Astrocyte of the cerebellum (primary cell): ENCODE results near the gene SYNE3.

Source experiments
- DNase-seq: peaks from one replicate; pipeline ENCODE4 v3.0.0-alpha.2; 2011; ENCODE audit warnings: low read depth
- H3K4me3 ChIP-seq: 2 replicates; pipeline ENCODE4 v1.5.1; 2011; ENCODE audit warnings: mild to moderate bottlenecking, low read depth, low read length, moderate library complexity
- in situ Hi-C: cut with HindIII; loops from 2 replicates; pipeline ENCODE4 v1.10.0; 2017; ENCODE audit warnings: low sequenced_read_pairs
- TF ChIP-seq, protein P1 (sequence below): IDR thresholded peaks from 2 replicates; pipeline ENCODE4 v1.5.1; 2012; ENCODE audit warnings: low read length, low read depth, moderate library complexity, mild to moderate bottlenecking; ENCODE audit errors: missing control alignments

SYNE3 gene

GRCh38 chr14:95524706-95525512 is 8.5 kb upstream of the SYNE3 start:
- no peak for DNase-seq
- TF ChIP-seq, protein P1, sequence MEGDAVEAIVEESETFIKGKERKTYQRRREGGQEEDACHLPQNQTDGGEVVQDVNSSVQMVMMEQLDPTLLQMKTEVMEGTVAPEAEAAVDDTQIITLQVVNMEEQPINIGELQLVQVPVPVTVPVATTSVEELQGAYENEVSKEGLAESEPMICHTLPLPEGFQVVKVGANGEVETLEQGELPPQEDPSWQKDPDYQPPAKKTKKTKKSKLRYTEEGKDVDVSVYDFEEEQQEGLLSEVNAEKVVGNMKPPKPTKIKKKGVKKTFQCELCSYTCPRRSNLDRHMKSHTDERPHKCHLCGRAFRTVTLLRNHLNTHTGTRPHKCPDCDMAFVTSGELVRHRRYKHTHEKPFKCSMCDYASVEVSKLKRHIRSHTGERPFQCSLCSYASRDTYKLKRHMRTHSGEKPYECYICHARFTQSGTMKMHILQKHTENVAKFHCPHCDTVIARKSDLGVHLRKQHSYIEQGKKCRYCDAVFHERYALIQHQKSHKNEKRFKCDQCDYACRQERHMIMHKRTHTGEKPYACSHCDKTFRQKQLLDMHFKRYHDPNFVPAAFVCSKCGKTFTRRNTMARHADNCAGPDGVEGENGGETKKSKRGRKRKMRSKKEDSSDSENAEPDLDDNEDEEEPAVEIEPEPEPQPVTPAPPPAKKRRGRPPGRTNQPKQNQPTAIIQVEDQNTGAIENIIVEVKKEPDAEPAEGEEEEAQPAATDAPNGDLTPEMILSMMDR: no peak
- no peak overlapping the region for H3K4me3 ChIP-seq
- in situ Hi-C loops: no loop called here

- no peak overlapping the region for H3K4me3 ChIP-seq
- DNase-seq: no peak
- TF ChIP-seq, protein P1: no peak
- in situ Hi-C loops: no loop called here
These were observed 7.5 kb upstream of the SYNE3 start for GRCh38 chr14:95523815-95524448.

DNA sequence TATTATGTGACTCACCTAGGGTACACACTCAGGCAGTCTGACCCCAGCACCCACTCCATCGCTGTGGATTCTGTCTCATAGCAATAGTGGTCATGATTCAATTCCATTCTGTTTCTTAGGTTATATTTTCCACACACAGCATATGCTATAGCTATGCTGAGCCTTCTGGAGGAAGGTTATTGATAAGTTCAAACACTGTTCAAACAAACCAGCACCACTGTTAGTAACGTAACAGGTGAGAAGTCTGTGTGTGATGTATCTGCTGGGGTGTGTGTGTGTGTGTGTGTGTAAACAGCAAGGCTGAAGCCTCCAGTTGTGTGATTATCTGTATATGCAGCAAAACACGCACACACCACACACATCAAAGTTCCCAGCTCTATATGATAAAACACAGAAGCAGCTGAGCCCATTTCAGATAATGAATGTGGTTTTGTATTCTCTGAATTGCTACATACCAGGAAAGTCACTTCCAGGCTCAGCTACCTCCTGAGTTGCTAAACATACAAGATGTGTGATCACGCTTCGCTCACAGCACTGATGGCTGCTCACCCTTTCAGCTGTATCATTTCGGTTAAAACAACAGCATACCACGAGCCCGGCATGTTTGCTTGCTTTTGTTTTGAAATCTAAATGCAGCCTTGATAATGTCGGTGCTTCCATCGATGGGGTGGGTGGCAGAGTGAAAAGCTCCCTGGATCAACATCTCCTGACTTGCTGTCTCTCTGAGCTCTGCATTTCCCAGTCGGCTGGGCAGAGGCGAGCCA is 6.8 kb upstream of the SYNE3 start:
- H3K4me3 ChIP-seq: no peak overlapping the region
- DNase-seq: no peak
- TF ChIP-seq, protein P1: no peak
- in situ Hi-C loops: no loop called here

DNA sequence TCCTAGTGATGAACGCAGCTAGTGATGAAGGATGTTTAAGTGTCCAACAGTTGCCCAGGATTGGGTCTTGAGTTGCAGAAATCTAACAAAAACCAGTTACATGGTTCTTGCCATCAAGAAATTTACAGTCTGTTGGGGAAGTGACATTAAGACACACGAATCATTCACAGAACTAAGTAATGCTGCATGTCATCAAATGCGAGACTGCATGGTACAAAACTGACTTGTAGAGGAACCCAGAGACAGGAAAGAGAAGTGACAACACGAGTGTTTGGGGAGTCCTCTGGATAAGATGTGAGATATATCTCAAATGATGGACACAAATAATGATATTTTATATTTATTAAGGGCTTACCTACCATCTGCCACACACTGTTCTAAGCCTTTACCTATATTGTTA is 6.1 kb upstream of the SYNE3 start:
- in situ Hi-C loops: no loop called here
- H3K4me3 ChIP-seq: no peak overlapping the region
- TF ChIP-seq, protein P1: no peak
- DNase-seq: no peak

GRCh38 chr14:95522116-95522515 is 5.7 kb upstream of the SYNE3 start:
- no peak overlapping the region for H3K4me3 ChIP-seq
- no peak for DNase-seq
- TF ChIP-seq, protein P1: no peak
- in situ Hi-C loops: no loop called here

- H3K4me3 ChIP-seq: no peak overlapping the region
- in situ Hi-C loops: no loop called here
- DNase-seq: no peak
- TF ChIP-seq, protein P1: no peak
These were observed 4.6 kb upstream of the SYNE3 start for GRCh38 chr14:95521001-95521400.
